ENCODE data around the gene ARHGEF39. TPM values are rescaled to one million over a fixed set of nuclear protein-coding genes. Genes with fewer than 3 reads are reported as not detected.
A peak's percentile ranks its signal among the peaks of the same experiment; 100 is the strongest.

Gene ARHGEF39
- total and polyA plus RNA-seq, 2 experiments from 2014 or later: 1.8 to 2.1 TPM

- Histone ChIP-seq H3K79me2 (ENCODE audit: insufficient read depth) (no peaks in the 10 kb centered on the region), H3K9me3 (ENCODE audit: low read depth) (no peaks in the 10 kb centered on the region), H3K27ac (no peak overlapping the region), H3K4me1 (ENCODE audit: insufficient read depth) (0 out of 2 replicates have a peak, but pooled peaks cover 3% of the 10 kb centered on the region), H2AFZ (no peak overlapping the region), H4K20me1 (ENCODE audit: insufficient read depth) (no peaks in the 10 kb centered on the region), H3K4me2 (ENCODE audit: unreplicated experiment) (peak overlapping the region; percentile 42), H3F3A (ENCODE audit: insufficient read depth) (peaks cover 24% of the 10 kb centered on the region; the same call in 1 of the 2 replicates), H3K36me3 (ENCODE audit: low read depth) (no peaks in the 10 kb centered on the region), H3K4me3 (no peak overlapping the region), H3K9me2 (ENCODE audit: insufficient read depth) (no peaks in the 10 kb centered on the region), H3K9ac (no peak overlapping the region), H3K27me3 (replicated peaks; ENCODE audit: insufficient read depth) (no peaks in the 10 kb centered on the region)
- in situ Hi-C loops (cut with MboI): no loop called here
- DNase-seq: no peak
- TF ChIP-seq EZH2 (IDR thresholded peaks at IDR 0.05; ENCODE audit: insufficient read depth, poor library complexity, severe bottlenecking) (no peak), EZH2phosphoT487 (IDR thresholded peaks at IDR 0.05; ENCODE audit: insufficient read depth, low read depth) (no peak)
- 63 to 71% methylated on average over 3 of the region's 3 CpGs for WGBS, 2 experiments (ENCODE audit: low coverage in 1 of 2, low lambda C conversion rate in 2 of 2, missing lambda C conversion rate in 2 of 2)
These were observed 9.0 kb upstream of the ARHGEF39 start for GRCh38 chr9:35674025-35674361.

DNA sequence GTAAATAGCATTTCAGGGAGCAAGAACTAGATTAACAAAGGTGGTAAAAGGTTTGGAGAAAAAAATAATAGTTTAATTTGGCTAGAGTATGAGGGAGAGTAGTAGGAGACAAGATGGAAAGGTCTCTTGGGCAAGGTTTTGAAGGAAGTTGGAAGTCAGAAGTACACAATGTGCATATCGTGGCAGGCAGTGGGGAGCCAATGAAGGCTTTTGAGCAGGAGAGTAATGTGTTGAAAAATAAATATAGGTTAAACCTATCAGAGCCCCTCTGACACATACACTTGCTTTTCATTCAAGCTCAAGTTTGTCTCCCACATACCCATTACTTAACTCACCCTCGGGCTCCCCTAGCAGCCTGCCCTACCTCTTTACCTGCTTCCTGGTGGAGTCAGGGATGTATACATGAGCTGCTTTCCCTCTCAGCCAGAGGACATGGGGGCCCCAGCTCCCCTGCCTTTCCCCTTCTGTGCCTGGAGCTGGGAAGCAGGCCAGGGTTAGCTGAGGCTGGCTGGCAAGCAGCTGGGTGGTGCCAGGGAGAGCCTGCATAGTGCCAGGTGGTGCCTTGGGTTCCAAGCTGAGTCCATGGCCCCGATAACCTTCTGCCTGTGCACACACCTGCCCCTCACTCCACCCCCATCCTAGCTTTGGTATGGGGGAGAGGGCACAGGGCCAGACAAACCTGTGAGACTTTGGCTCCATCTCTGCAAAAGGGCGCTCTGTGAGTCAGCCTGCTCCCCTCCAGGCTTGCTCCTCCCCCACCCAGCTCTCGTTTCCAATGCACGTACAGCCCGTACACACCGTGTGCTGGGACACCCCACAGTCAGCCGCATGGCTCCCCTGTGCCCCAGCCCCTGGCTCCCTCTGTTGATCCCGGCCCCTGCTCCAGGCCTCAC lies 8.4 kb upstream of the ARHGEF39 start, which contains the start of gene CA9:
Gene CA9, plus strand, starts transcription at position 797 of the 893 bp plus-strand sequence. Its CDS starts 32 bp downstream, at position 829.
- no peak for DNase-seq
- Histone ChIP-seq H2AFZ (no peak within 1 kb of the TSS), H3K27me3 (replicated peaks; ENCODE audit: insufficient read depth) (no peaks in the 10 kb centered on the region), H3F3A (ENCODE audit: insufficient read depth) (peaks cover 18% of the 10 kb centered on the region; the same call in 1 of the 2 replicates), H3K9me2 (ENCODE audit: insufficient read depth) (no peaks in the 10 kb centered on the region), H3K9me3 (ENCODE audit: low read depth) (no peaks in the 10 kb centered on the region), H3K4me3 (no peak within 1 kb of the TSS), H3K79me2 (ENCODE audit: insufficient read depth) (no peaks in the 10 kb centered on the region), H3K27ac (no peak within 1 kb of the TSS), H4K20me1 (ENCODE audit: insufficient read depth) (no peaks in the 10 kb centered on the region), H3K36me3 (ENCODE audit: low read depth) (no peaks in the 10 kb centered on the region), H3K4me2 (ENCODE audit: unreplicated experiment) (peak within 1 kb of the TSS; percentile 42), H3K9ac (no peak within 1 kb of the TSS), H3K4me1 (ENCODE audit: insufficient read depth) (0 out of 2 replicates have a peak, but pooled peaks cover 3% of the 10 kb centered on the region)
- in situ Hi-C loops (cut with MboI): no loop called here
- whole genome bisulfite sequencing, 2 experiments (ENCODE audit: low coverage in 1 of 2, low lambda C conversion rate in 2 of 2, missing lambda C conversion rate in 2 of 2): 28 to 33% methylated on average over 10 of the region's 10 CpGs
- TF ChIP-seq EZH2phosphoT487 (IDR thresholded peaks at IDR 0.05; ENCODE audit: insufficient read depth, low read depth): no peak
- no peak for TF ChIP-seq EZH2 (IDR thresholded peaks at IDR 0.05; ENCODE audit: insufficient read depth, poor library complexity, severe bottlenecking)

- in situ Hi-C loops (cut with MboI): no loop called here
- no peak for DNase-seq
- Histone ChIP-seq H3K4me2 (ENCODE audit: unreplicated experiment) (no peak overlapping the region), H4K20me1 (ENCODE audit: insufficient read depth) (no peaks in the 10 kb centered on the region), H2AFZ (no peak overlapping the region), H3F3A (ENCODE audit: insufficient read depth) (0 out of 2 replicates have a peak, but pooled peaks cover 8% of the 10 kb centered on the region), H3K9ac (no peak overlapping the region), H3K4me3 (no peak overlapping the region), H3K79me2 (ENCODE audit: insufficient read depth) (no peaks in the 10 kb centered on the region), H3K9me2 (ENCODE audit: insufficient read depth) (no peaks in the 10 kb centered on the region), H3K9me3 (ENCODE audit: low read depth) (no peaks in the 10 kb centered on the region), H3K27ac (no peak overlapping the region), H3K4me1 (ENCODE audit: insufficient read depth) (0 out of 2 replicates have a peak, but pooled peaks cover 3% of the 10 kb centered on the region), H3K36me3 (ENCODE audit: low read depth) (no peaks in the 10 kb centered on the region), H3K27me3 (replicated peaks; ENCODE audit: insufficient read depth) (no peaks in the 10 kb centered on the region)
- TF ChIP-seq EZH2phosphoT487 (IDR thresholded peaks at IDR 0.05; ENCODE audit: insufficient read depth, low read depth): no peak
- TF ChIP-seq EZH2 (IDR thresholded peaks at IDR 0.05; ENCODE audit: insufficient read depth, poor library complexity, severe bottlenecking): no peak
- WGBS, 2 experiments (ENCODE audit: low coverage in 1 of 2, low lambda C conversion rate in 2 of 2, missing lambda C conversion rate in 2 of 2): 38 to 52% methylated on average over 6 of the region's 6 CpGs
These were observed 4.5 kb upstream of the ARHGEF39 start for GRCh38 chr9:35669331-35670145.

- H3K27ac ChIP-seq: no peak overlapping the region
- no peak overlapping the region for H2AFZ ChIP-seq
- WGBS, 2 experiments (ENCODE audit: low coverage in 1 of 2, low lambda C conversion rate in 2 of 2, missing lambda C conversion rate in 2 of 2): 68 to 79% methylated on average over 3 of the region's 3 CpGs
- peaks cover 14% of the 10 kb centered on the region; the same call in 1 of the 2 replicates for H3F3A ChIP-seq (ENCODE audit: insufficient read depth)
- no peak overlapping the region for H3K4me2 ChIP-seq (ENCODE audit: unreplicated experiment)
- no peaks in the 10 kb centered on the region for H3K27me3 ChIP-seq (replicated peaks; ENCODE audit: insufficient read depth)
- H3K36me3 ChIP-seq (ENCODE audit: low read depth): no peaks in the 10 kb centered on the region
- no peaks in the 10 kb centered on the region for H3K9me3 ChIP-seq (ENCODE audit: low read depth)
- in situ Hi-C loops (cut with MboI): no loop called here
- no peaks in the 10 kb centered on the region for H3K4me1 ChIP-seq (ENCODE audit: insufficient read depth)
- H3K9ac ChIP-seq: no peak overlapping the region
- H3K79me2 ChIP-seq (ENCODE audit: insufficient read depth): no peaks in the 10 kb centered on the region
- H3K4me3 ChIP-seq: no peak overlapping the region
- H3K9me2 ChIP-seq (ENCODE audit: insufficient read depth): no peaks in the 10 kb centered on the region
- no peak for TF ChIP-seq EZH2 (IDR thresholded peaks at IDR 0.05; ENCODE audit: insufficient read depth, poor library complexity, severe bottlenecking)
- TF ChIP-seq EZH2phosphoT487 (IDR thresholded peaks at IDR 0.05; ENCODE audit: insufficient read depth, low read depth): no peak
- DNase-seq: no peak
- no peaks in the 10 kb centered on the region for H4K20me1 ChIP-seq (ENCODE audit: insufficient read depth)
These were observed 2.9 kb upstream of the ARHGEF39 start for GRCh38 chr9:35667939-35668338.
